GM11168 (cell line): Measurements from ENCODE around the gene SPTLC2.

Experiments
- in situ Hi-C: fragments of 300-500 bp; cut with MboI; formaldehyde crosslinking; loops from one replicate; pipeline ENCODE4 v1.12.0; 2022; ENCODE audit warnings: low sequenced_read_pairs; ENCODE audit not compliant: unreplicated experiment

The SPTLC2 gene

DNA sequence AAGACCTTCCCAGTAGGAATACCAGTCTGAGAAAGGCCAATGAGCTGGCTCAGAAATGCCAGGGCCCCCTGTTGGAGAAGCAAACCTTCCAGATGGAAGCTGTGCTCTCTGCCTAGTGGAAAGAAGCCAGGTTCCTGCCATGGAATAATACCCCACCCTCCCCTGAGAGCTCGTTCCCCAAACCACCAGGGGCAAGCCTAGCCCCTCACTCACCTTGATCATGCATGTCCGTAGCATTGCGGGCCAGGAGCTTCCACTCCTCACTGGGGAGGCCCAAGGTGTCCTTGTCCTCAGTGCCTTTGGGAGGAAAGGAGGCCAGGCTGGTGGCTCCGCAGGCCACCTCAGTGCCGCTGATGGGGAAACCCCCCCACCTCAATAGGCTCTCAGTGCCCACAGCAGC is 138.4 kb downstream of the SPTLC2 start:
- in situ Hi-C loops, result no loop called here

DNA sequence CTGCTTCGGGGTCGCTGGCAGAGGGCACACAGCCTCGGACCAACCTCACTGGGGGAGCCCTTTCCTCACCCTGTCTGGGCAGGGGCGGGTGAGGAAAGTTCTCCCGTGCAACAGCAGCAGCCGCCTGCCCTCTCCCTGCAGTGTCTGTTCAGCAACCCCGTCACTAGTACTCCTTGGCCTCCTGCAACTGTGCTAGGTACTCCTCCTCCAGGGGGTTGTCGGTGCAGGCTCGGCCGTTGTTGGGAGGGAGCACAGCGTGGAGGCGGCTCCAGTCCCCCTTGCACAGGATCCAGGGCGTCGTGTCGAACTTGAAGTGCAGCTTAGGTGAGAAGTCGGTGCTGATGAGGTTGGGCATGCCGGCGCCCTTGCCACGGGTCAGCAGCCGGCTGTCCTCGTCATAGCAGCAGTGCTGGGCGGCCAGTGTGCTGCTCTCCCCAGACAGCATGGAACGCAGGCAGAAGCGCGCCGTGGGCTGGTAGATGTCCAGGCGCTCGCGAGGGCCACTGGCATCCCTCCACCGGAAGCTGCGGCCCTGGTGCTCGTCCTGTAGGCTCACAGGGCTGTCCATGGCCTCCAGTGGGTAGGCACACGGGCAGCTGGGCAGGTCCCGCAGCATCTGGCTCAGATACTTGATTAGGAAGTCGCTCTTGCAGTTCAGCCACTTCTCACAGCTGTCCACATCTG is 140.9 kb downstream of the SPTLC2 start:
- in situ Hi-C loops, result no loop called here

DNA sequence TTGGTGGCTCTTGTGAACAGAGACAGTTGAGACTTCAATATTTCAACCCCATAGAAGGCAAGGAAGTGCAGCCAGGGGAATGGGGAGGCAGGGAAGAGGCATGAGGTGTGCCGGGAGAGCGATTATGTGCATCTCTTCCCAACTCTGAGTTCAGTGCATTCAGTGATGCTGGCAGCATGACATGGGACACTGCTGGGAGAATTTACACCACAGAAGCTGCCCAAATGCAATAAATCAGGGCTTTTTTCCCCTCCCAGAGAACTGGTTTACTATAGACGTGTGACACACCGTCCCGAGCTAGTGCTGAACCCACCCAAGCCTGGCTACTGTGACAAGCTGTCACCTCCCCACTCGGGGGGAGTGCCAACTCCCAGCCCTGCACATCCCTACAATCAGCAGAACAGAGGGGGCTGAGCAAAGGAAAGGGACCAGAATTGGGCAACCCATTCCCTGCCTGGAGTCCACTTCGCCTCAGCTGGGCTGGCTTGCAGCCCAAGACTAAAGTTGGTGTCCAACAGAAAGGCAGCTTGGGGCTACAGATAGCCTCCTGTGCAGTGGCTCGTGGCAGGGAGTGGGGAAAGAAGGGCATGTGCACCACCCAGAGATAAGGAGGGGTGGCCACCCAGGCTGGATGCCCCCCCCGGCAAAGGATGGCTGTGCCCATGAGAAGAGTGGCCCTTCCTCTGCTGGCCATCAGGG is 141.8 kb downstream of the SPTLC2 start:
- in situ Hi-C loops, result no loop called here

DNA sequence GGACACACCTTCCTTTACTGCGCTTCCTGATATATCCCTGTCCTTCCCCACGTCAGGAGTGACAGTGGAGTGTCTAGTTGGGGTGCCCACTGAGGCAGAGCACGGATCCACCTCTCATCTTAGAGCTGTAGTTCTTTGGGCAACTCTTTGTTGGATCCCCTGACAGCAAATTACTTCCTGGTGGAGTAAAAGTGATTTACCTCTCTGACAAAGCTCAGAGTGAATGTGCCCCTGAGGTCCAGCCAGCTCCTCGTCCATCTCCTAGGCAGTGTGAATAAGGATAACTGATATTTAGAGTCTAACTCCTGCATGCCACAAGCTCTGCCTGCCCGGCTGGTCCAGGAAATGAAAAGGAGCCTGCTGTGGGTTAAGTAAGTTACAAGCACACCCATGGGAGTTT is 142.5 kb downstream of the SPTLC2 start:
- in situ Hi-C loops, result no loop called here

DNA sequence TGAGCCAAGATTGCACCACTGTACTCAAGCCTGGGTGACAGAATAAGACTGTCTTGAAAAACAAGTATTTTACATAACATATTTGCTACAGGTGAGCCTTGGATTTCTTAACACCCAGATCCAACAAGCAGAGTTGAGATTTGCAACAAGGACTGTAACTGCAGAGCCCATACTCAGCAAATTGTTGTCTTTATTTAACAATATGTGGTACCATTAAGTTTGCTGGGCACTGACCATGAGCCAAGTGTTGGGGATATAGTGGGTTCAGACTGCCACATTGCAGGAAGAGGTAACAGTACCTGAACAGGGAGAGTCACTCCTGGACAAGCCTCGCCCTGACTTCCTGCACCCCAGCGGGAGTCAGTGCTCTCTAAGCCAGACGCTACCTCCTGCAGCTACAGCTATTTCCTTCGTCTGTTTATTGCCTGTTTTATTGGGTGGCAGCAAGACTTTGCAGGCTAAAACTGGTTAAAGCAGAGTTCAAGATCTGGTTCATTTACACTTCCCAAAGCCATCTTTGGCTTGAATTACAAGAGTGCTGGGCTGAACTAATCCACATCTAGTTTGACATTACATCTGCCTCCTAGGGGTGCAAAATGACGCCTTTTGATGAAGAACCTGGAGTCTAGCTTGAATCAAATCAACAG is 146.1 kb downstream of the SPTLC2 start:
- in situ Hi-C loops, result no loop called here

DNA sequence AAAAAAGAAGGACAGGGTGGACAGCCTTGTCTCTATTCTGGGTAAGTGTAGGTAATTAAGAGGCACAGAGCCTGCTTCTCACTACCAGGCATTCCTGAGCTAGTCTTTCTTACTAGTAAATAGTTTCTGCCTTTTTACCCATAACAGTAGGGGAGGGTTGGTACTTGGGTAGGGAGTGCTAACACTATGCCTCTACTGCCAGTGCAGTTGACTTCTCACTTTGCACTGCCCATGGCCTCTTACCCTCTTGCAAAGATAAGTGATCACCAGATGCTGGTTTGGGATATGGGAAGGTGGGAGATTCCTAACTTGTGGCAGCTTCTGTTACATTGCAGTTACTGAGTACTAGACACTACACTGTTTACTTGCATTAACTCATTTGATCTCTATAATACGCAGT is 146.9 kb downstream of the SPTLC2 start:
- in situ Hi-C loops, result no loop called here

DNA sequence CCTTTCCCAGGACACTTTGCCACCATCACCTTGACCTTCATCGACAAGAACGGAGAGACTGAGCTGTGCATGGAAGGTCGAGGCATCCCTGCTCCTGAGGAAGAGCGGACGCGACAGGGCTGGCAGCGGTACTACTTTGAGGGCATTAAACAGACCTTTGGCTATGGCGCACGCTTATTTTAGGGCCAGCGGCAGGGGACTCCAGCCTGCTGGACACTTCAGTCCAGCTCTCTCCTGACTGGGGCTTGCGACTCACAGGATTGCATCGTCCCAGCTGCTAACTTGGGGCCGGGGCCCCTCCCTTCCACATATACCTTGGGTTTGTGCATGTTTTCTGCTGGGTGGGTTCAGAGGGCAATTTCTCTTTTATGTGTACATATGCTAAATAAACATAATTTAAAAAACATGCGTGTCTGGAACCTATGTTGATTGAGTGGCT is 147.4 kb downstream of the SPTLC2 start:
- in situ Hi-C loops, result no loop called here

DNA sequence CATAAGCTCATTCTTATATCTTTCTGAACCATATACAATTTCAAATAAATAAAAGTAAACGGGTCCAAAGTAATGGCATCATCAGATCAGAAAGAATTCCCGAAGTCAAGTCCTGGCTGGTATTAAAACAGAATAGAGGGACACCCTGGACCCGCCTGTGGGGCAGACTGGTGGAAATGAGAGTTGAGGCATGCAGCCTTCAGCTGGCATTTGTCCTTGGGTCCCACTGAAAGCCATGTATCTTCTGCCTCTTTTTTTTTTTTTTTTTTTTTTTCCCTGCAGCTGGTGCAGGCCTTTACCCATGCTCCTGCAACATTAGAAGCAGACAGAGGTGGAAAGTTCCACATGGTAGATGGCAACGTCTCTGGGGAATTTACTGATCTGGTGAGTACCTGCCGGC is 148.6 kb downstream of the SPTLC2 start:
- in situ Hi-C loops, result no loop called here

DNA sequence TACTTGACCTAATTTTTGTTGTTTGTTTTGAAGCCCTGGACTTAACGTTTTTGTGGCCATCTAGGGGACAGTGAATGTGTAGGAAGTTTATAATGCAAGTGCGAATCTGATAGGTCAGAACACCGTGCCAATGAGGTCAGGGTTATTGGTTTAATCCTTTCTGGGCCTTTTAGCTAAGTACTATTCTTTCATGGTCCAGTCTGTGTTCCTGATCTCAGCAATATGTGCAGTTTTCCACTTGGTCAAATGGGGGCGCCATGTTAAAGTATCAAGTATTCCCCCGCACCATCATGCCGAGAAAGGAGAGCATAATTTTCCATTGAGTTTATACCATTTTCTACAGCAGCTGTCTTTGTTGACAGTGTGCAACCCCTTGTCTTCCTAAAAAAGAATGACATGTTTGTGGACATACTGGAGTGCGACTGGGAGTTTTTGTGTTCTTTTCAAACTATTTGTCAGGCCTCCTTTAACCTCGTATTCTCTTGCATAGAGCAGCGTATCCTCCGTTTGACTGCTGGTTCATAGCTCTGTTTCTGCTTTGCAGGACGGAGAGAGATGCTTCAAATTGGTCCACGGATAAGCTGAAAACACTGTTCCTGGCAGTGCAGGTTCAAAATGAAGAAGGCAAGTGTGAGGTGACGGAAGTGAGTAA is 157.2 kb downstream of the SPTLC2 start:
- in situ Hi-C loops, result no loop called here

DNA sequence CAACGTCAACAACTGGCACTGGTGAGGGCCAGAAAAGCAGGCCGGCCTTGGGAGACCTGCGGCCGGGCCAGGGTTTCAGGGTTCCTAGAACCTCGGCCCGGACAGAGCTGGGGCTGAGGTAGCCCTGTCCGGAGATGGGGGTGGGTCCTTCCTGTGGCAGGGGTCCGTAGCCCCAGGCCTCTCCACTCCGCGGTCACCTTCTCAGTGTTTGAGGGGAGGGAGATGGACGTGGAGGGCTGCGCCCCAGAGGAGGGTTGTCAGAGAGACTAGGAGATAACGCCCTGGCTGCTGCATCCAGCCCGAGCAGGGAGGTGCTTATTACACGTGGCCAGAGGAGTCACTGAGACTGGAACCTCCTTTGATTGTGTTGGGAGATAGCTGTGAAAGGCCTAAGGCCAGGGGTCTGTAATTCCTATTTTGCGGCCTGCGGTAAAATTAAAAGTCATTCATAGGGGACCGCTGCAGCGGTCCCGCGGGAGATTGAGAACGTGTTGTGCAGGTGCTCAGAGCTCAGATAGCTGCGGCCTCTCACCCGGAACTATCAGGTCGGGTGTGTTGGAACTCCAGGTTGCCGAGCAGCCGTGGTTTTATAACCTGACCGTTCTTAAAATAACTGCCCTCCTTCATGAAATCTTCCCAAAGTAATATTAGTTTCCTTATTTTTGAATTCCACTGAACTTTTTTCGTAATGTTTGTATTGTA is 158.0 kb downstream of the SPTLC2 start:
- in situ Hi-C loops, result no loop called here

DNA sequence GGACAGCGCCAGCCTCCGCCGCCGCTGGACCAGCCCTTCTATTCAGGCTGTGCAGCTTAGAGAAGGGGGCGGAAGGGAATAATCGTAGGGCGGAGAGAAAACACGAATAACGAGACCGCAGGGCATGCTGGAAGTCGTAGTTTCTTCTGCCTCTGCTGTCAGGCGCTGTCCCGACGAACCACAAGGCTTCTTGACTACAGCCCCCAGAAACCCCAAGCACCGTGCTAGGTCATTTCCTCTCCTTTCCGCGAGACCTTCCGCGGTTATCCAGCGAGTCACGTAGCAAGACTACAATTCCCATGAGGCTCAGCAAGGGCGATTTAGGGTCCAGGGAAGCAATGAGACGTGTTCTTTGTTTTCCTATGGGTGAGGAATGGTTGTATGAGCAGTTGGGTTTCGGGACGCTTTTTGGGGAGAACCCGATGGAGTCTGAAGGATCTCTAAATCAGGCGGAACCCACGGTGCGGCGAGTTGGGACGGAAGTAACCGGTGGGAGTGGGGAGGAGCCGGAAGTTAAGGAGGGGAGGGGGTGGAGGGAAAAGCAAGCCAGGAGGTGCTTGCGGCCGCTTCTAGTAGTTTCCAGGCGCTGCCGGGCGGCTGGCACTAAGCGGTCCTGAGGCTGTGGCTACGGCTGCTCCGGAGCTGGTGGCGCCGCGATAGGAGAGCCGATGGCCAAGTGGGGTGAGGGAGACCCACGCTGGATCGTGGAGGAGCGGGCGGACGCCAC is 158.8 kb downstream of the SPTLC2 start, which contains the start of the genes AHSA1 and VIPAS39:
Gene AHSA1 (plus strand): TSS at position 572 of the 727 bp plus-strand sequence. CDS start 97 bp downstream, at position 669.
Gene VIPAS39 (minus strand): TSS at position 80 of the 727 bp plus-strand sequence. CDS start 3,499 bp downstream, outside the sequence.
- in situ Hi-C loops, result no loop called here

DNA sequence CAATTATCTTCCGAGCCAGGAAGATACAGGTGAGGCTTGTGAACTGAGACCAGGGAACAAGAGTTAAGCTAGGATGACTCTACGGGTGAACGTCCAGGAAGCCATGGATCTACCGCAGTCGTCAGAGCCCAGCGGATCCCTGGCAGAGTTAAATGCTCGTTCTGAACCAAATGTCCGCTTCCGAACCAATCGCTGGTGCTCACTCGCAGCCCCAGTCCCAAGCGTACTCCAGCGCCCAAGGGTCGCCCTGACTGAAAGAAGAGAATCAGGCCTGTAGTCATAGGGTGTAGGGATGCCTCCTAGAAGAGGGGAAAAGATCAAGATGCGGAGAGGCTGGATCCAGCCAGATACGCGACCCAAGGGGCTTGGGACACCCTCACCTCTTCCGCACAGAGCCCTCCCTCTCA is 159.3 kb downstream of the SPTLC2 start:
- in situ Hi-C loops, result no loop called here
